Measurements from ENCODE around the gene TXNDC17.

GRCh38 chr17:6638046-6638908, 2.6 kb upstream of the TXNDC17 start:
- TF ChIP-seq FOXP2 (optimal IDR thresholded peaks at IDR 0.05; ENCODE audit: borderline replicate concordance, extremely low read depth, extremely low read length, insufficient read depth) (no peak), SIN3A (IDR thresholded peaks at IDR 0.05; ENCODE audit: borderline replicate concordance, insufficient read depth, low read length) (no peak), TAF1 (IDR thresholded peaks at IDR 0.05; ENCODE audit: borderline replicate concordance, insufficient read depth, low read length) (no peak), POLR2AphosphoS5 (IDR thresholded peaks at IDR 0.05; ENCODE audit: low read depth, low read length) (no peak)
- TF ChIP-seq, protein P1, sequence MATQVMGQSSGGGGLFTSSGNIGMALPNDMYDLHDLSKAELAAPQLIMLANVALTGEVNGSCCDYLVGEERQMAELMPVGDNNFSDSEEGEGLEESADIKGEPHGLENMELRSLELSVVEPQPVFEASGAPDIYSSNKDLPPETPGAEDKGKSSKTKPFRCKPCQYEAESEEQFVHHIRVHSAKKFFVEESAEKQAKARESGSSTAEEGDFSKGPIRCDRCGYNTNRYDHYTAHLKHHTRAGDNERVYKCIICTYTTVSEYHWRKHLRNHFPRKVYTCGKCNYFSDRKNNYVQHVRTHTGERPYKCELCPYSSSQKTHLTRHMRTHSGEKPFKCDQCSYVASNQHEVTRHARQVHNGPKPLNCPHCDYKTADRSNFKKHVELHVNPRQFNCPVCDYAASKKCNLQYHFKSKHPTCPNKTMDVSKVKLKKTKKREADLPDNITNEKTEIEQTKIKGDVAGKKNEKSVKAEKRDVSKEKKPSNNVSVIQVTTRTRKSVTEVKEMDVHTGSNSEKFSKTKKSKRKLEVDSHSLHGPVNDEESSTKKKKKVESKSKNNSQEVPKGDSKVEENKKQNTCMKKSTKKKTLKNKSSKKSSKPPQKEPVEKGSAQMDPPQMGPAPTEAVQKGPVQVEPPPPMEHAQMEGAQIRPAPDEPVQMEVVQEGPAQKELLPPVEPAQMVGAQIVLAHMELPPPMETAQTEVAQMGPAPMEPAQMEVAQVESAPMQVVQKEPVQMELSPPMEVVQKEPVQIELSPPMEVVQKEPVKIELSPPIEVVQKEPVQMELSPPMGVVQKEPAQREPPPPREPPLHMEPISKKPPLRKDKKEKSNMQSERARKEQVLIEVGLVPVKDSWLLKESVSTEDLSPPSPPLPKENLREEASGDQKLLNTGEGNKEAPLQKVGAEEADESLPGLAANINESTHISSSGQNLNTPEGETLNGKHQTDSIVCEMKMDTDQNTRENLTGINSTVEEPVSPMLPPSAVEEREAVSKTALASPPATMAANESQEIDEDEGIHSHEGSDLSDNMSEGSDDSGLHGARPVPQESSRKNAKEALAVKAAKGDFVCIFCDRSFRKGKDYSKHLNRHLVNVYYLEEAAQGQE (IDR thresholded peaks at IDR 0.05; ENCODE audit: insufficient read depth in 1 of 2, low read depth in 2 of 2, low read length in 2 of 2): no peak

Measured in PFSK-1 (cell line).